ENCODE results near the gene FNDC10.
A peak's percentile ranks its signal among the peaks of the same experiment; 100 is the strongest.
"Not testable (repeated sequence)": the region's sequence is repeated elsewhere in the genome, so short reads cannot be mapped to it uniquely, and the experiment has no call there.

The FNDC10 gene

GRCh38 chr1:1595341-1595740, 4.6 kb downstream of the FNDC10 start:
- H2AK5ac ChIP-seq (ENCODE audit: low read length); H2BK12ac ChIP-seq (ENCODE audit: low read length); H3K4me3 ChIP-seq (ENCODE audit: low read depth, low read length); H3K23ac ChIP-seq (ENCODE audit: low read length); H4K91ac ChIP-seq (ENCODE audit: low read depth, low read length); H3K79me2 ChIP-seq (ENCODE audit: control insufficient read depth, insufficient read depth, low read length, poor library complexity); H3K4ac ChIP-seq (ENCODE audit: low read depth, low read length); H3K4me2 ChIP-seq (ENCODE audit: low read length); H4K8ac ChIP-seq (ENCODE audit: low read depth, low read length); H4K12ac ChIP-seq (ENCODE audit: low read depth, low read length); DNase-seq; H3K36me3 ChIP-seq (ENCODE audit: control insufficient read depth in 1 of 2, insufficient read depth in 2 of 2, low read length in 2 of 2); H3K4me1 ChIP-seq (ENCODE audit: control insufficient read depth in 1 of 2, insufficient read depth in 2 of 2, low read length in 2 of 2); H3K79me1 ChIP-seq (ENCODE audit: low read length); H3K27ac ChIP-seq (ENCODE audit: low read depth, low read length); H2AFZ ChIP-seq (ENCODE audit: insufficient read depth, low read length, poor library complexity); H2BK120ac ChIP-seq (ENCODE audit: insufficient read depth, low read length, poor library complexity); H3K9me3 ChIP-seq (ENCODE audit: insufficient read depth, low read depth, low read length); H3K18ac ChIP-seq (ENCODE audit: low read length); H3K9ac ChIP-seq (ENCODE audit: low read length); H2BK5ac ChIP-seq (ENCODE audit: low read depth, low read length, poor library complexity); H3K14ac ChIP-seq (ENCODE audit: low read length): not testable (repeated sequence)
- peaks cover 16% of the 10 kb centered on the region for H3K27me3 ChIP-seq (ENCODE audit: insufficient read depth, low read length)
- no CpG with 5 or more reads among the region's 2 CpGs for WGBS (ENCODE audit: extremely low coverage, insufficient coverage, insufficient read length)

GRCh38 chr1:1594602-1595260, 5.2 kb downstream of the FNDC10 start:
- H3K14ac ChIP-seq (ENCODE audit: low read length): no peak overlapping the region
- peaks cover 6% of the 10 kb centered on the region for H3K9me3 ChIP-seq (ENCODE audit: insufficient read depth, low read depth, low read length)
- no peak overlapping the region for H3K9ac ChIP-seq (ENCODE audit: low read length)
- peaks cover 14% of the 10 kb centered on the region for H3K27me3 ChIP-seq (ENCODE audit: insufficient read depth, low read length)
- no peak overlapping the region for H3K18ac ChIP-seq (ENCODE audit: low read length)
- H2BK5ac ChIP-seq (ENCODE audit: low read depth, low read length, poor library complexity): no peak overlapping the region
- H2AFZ ChIP-seq (ENCODE audit: insufficient read depth, low read length, poor library complexity): no peak overlapping the region
- no peak overlapping the region for H3K4ac ChIP-seq (ENCODE audit: low read depth, low read length)
- DNase-seq: peak; percentile 47 to 48
- WGBS (ENCODE audit: extremely low coverage, insufficient coverage, insufficient read length): no CpG with 5 or more reads among the region's 10 CpGs
- no peaks in the 10 kb centered on the region for H3K79me2 ChIP-seq (ENCODE audit: control insufficient read depth, insufficient read depth, low read length, poor library complexity)
- no peak overlapping the region for H4K8ac ChIP-seq (ENCODE audit: low read depth, low read length)
- H3K4me2 ChIP-seq (ENCODE audit: low read length): no peak overlapping the region
- H3K36me3 ChIP-seq (ENCODE audit: control insufficient read depth in 1 of 2, insufficient read depth in 2 of 2, low read length in 2 of 2): no peaks in the 10 kb centered on the region
- H3K79me1 ChIP-seq (ENCODE audit: low read length): no peaks in the 10 kb centered on the region
- H3K23ac ChIP-seq (ENCODE audit: low read length): no peak overlapping the region
- H3K27ac ChIP-seq (ENCODE audit: low read depth, low read length): no peak overlapping the region
- H3K4me1 ChIP-seq (ENCODE audit: control insufficient read depth in 1 of 2, insufficient read depth in 2 of 2, low read length in 2 of 2): peaks cover 4 to 6% of the 10 kb centered on the region in 2 experiments
- no peak overlapping the region for H2BK120ac ChIP-seq (ENCODE audit: insufficient read depth, low read length, poor library complexity)
- no peak overlapping the region for H2BK12ac ChIP-seq (ENCODE audit: low read length)
- no peak overlapping the region for H4K12ac ChIP-seq (ENCODE audit: low read depth, low read length)
- H3K4me3 ChIP-seq (ENCODE audit: low read depth, low read length): no peak overlapping the region
- H4K91ac ChIP-seq (ENCODE audit: low read depth, low read length): no peak overlapping the region
- no peak overlapping the region for H2AK5ac ChIP-seq (ENCODE audit: low read length)

GRCh38 chr1:1593834-1594601, 5.9 kb downstream of the FNDC10 start:
- Histone ChIP-seq H3K4ac (ENCODE audit: low read depth, low read length) (no peak overlapping the region), H3K14ac (ENCODE audit: low read length) (no peak overlapping the region), H2AK5ac (ENCODE audit: low read length) (no peak overlapping the region), H3K79me2 (ENCODE audit: control insufficient read depth, insufficient read depth, low read length, poor library complexity) (no peaks in the 10 kb centered on the region), H2BK120ac (ENCODE audit: insufficient read depth, low read length, poor library complexity) (no peak overlapping the region), H3K23ac (ENCODE audit: low read length) (no peak overlapping the region), H3K4me3 (ENCODE audit: low read depth, low read length) (no peak overlapping the region), H2AFZ (ENCODE audit: insufficient read depth, low read length, poor library complexity) (no peak overlapping the region), H4K12ac (ENCODE audit: low read depth, low read length) (no peak overlapping the region), H3K9me3 (ENCODE audit: insufficient read depth, low read depth, low read length) (peaks cover 3% of the 10 kb centered on the region), H4K8ac (ENCODE audit: low read depth, low read length) (no peak overlapping the region), H3K9ac (ENCODE audit: low read length) (no peak overlapping the region), H2BK5ac (ENCODE audit: low read depth, low read length, poor library complexity) (no peak overlapping the region), H3K27ac (ENCODE audit: low read depth, low read length) (no peak overlapping the region), H3K4me1 (ENCODE audit: control insufficient read depth in 1 of 2, insufficient read depth in 2 of 2, low read length in 2 of 2) (peaks cover 0 to under 1% of the 10 kb centered on the region in 2 experiments), H4K91ac (ENCODE audit: low read depth, low read length) (no peak overlapping the region), H3K27me3 (ENCODE audit: insufficient read depth, low read length) (peaks cover 7% of the 10 kb centered on the region), H3K36me3 (ENCODE audit: control insufficient read depth in 1 of 2, insufficient read depth in 2 of 2, low read length in 2 of 2) (no peaks in the 10 kb centered on the region), H2BK12ac (ENCODE audit: low read length) (no peak overlapping the region), H3K18ac (ENCODE audit: low read length) (no peak overlapping the region), H3K79me1 (ENCODE audit: low read length) (no peaks in the 10 kb centered on the region), H3K4me2 (ENCODE audit: low read length) (no peak overlapping the region)
- no peak for DNase-seq
- WGBS (ENCODE audit: extremely low coverage, insufficient coverage, insufficient read length): no CpG with 5 or more reads among the region's 24 CpGs

GRCh38 chr1:1591452-1591851, 8.5 kb downstream of the FNDC10 start:
- Histone ChIP-seq H2BK120ac (ENCODE audit: insufficient read depth, low read length, poor library complexity) (no peak overlapping the region), H4K12ac (ENCODE audit: low read depth, low read length) (no peak overlapping the region), H3K9ac (ENCODE audit: low read length) (no peak overlapping the region), H4K8ac (ENCODE audit: low read depth, low read length) (no peak overlapping the region), H3K79me1 (ENCODE audit: low read length) (no peaks in the 10 kb centered on the region), H3K27ac (ENCODE audit: low read depth, low read length) (no peak overlapping the region), H3K9me3 (ENCODE audit: insufficient read depth, low read depth, low read length) (peaks cover 2% of the 10 kb centered on the region), H3K14ac (ENCODE audit: low read length) (no peak overlapping the region), H3K36me3 (ENCODE audit: control insufficient read depth in 1 of 2, insufficient read depth in 2 of 2, low read length in 2 of 2) (no peaks in the 10 kb centered on the region), H3K4ac (ENCODE audit: low read depth, low read length) (no peak overlapping the region), H3K27me3 (ENCODE audit: insufficient read depth, low read length) (no peaks in the 10 kb centered on the region), H3K4me2 (ENCODE audit: low read length) (no peak overlapping the region), H2BK12ac (ENCODE audit: low read length) (no peak overlapping the region), H3K4me1 (ENCODE audit: control insufficient read depth in 1 of 2, insufficient read depth in 2 of 2, low read length in 2 of 2) (no peaks in the 10 kb centered on the region), H4K91ac (ENCODE audit: low read depth, low read length) (no peak overlapping the region), H3K18ac (ENCODE audit: low read length) (no peak overlapping the region), H3K23ac (ENCODE audit: low read length) (no peak overlapping the region), H3K79me2 (ENCODE audit: control insufficient read depth, insufficient read depth, low read length, poor library complexity) (no peaks in the 10 kb centered on the region), H2BK5ac (ENCODE audit: low read depth, low read length, poor library complexity) (no peak overlapping the region), H2AK5ac (ENCODE audit: low read length) (no peak overlapping the region), H3K4me3 (ENCODE audit: low read depth, low read length) (no peak overlapping the region), H2AFZ (ENCODE audit: insufficient read depth, low read length, poor library complexity) (no peak overlapping the region)
- DNase-seq: no peak
- WGBS (ENCODE audit: extremely low coverage, insufficient coverage, insufficient read length): no CpG with 5 or more reads among the region's 13 CpGs
